Stimulated activated CD8-positive, alpha-beta memory T cell treated with anti-CD3 and anti-CD28 coated beads, Interleukin-2, amount 100 ng/mL, for 48 hours (primary cell): ENCODE measurements around the gene PHLDA2.

Experiments
- DNase-seq, 2 donors: peaks; one replicate each; pipeline ENCODE4 v3.0.0-alpha.2; 2020; ENCODE audit warnings: low read depth in 2 of 2

The PHLDA2 gene

DNA sequence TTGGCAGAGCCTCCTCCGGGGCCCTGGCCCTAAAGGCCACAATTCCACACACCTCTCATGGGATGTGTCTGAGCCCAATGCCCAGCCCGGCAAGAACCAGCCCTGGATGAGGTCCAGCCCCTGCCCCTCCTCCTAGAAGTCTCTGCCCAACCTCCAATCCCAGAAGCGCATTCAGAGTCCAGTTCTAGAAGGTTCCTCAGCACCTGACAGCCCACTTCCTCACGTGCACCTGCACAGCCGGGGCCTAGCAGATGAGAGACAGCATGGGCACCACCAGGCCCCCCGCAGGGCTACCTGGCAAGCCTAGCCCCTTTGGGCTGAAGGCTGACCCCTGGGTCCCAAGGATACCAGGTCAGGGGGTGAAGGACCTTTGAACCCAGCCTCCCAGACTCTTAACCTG, 32.2 kb downstream of the PHLDA2 start:
- DNase-seq = no peak

DNA sequence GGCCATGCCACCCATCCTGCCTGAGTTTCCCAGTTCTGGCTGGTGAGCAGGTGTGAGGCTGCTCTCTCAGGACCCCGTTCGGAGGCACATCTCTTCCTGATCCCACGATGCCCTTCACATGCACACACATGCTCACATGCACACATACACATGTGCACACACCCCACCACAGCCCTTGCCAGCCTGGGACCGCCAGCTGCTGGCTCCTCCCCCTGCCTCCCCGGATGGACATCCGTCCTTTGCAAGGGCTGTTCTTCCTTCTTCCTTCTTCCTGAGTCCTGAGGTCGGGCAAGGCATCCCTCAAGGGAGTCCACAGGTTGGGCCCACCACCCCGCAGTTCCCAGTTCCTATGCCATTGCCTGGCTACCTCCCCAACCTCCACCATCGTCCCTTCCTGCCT, 33.2 kb downstream of the PHLDA2 start:
- no peak for DNase-seq

DNA sequence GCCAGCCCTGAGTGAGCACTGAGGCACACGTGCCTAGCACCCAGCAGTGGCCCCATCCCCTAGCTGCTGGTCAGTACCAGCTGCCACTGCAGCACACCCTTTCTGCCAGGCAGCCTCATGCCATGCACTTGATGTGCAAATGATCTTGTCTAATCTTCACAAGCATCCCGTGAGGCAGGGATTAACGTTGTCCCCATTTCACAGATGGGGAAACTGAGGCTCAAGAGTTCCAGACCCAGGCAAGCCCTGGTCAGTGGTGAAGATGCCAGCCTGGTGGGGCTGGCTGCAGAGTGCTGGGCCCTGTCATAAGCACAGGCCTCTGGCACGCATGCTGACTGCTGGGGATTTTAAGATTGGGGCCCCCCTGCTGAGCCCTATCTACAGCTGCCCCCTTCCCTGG, 35.3 kb downstream of the PHLDA2 start:
- no peak for DNase-seq

DNA sequence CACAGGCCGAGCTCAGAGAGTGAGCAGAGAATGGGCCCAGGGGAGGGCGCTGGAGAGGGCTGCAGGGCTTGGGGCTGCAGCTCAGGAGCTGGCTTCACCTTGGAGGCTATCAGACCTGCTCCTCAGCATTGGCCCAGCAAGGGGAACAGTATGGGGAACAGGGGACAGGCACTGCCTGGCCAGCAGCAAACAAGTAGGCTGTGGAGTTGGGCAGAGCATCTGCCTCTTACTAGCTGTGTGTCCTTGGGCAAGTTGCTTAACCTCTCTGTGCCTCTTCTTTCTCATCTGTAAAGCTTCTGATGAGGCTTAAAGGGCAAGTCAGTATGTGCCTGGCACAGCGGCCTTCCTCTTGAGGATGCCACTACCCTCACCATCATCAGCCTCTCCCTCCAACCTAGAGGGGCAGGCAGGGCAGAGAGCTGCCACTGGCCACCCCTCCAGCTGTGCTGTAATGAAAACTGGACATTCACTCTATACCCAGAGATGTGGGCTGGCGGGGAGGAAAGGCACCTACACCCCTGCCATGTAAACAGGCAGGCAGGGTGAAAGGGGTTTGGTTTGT, 36.2 kb downstream of the PHLDA2 start:
- DNase-seq = peak in 1 of 2 donors; percentile 33

DNA sequence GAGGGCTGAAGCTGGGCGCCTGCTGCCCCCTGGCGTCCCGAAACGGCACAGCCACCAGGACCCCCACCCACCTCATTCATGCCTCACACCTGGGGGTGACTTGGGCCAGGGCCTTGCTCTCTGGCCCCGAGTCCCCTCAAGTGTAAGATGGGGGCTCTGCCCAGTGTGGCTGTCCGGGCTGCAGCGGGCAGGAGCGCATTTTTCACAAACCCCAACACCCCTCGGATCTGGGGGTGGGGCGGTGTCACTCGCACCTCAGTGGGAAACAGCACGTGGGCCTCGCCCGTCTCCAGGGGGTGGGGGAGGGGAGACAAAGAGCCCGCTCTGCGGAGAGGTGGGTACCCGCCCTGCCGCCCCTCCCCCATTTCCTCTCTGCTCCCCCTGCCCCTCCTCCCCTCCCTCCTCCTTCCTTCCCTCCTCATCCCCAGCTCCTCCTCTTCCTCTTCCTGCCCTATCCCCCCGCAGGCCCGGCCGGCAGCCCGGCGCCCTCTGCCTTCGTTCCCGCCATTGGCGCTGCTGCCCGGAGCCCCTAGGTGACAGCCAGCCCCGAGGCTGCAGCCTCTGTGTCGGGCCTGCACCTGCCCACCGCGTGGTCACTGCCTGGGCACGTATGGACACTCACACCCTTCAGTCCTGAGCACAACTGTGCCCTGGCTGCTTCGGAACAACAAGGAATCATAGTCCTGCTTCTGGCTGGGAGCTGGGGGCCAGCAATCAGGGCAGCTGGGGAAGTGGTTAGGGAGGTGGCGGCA, 36.8 kb downstream of the PHLDA2 start:
- DNase-seq = peak in 1 of 2 donors; percentile 39

DNA sequence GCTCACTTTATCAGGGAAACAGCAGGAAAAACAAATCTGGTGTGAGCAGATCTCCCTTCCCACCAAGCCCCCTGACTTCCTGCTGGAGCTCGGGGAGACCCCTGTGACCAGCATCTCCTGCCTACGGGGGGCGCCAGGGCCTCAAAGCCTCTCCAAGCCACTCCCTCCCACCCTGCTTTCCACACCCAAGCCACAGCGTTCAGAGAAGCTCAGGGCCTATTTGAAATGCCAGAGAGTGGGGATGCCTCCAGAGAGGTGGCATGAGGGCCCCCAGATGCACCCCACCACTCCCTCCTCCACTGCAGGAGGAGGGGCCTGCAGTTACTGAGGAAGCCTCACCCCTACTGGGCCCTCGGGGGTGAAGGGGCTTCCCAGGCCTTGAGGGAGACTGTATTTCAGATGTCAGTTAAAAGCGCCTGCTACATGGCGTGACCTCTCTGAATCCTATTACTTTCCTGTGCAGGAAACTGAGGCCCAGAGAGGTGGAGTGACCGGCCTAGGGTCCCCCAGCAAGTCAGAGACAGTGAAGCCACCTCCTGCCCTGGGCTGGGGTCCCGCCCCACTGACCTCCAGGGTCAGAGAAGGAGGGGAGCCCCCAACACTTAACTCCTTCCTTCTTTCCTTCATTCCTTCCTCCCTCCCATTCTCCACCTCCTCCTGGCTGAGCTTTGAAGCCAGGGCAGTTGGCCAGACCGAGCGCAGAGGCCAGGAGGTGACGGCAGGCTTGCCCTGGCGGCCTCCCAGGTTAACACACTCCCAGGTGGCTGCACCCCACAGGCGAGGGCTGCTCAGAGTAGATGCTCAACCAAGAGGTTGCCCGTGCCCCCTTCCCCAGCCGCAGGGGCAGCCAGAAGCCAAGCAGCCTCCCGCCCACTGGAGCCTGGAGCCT, 37.6 kb downstream of the PHLDA2 start:
- DNase-seq = peak in 1 of 2 donors; percentile 39

DNA sequence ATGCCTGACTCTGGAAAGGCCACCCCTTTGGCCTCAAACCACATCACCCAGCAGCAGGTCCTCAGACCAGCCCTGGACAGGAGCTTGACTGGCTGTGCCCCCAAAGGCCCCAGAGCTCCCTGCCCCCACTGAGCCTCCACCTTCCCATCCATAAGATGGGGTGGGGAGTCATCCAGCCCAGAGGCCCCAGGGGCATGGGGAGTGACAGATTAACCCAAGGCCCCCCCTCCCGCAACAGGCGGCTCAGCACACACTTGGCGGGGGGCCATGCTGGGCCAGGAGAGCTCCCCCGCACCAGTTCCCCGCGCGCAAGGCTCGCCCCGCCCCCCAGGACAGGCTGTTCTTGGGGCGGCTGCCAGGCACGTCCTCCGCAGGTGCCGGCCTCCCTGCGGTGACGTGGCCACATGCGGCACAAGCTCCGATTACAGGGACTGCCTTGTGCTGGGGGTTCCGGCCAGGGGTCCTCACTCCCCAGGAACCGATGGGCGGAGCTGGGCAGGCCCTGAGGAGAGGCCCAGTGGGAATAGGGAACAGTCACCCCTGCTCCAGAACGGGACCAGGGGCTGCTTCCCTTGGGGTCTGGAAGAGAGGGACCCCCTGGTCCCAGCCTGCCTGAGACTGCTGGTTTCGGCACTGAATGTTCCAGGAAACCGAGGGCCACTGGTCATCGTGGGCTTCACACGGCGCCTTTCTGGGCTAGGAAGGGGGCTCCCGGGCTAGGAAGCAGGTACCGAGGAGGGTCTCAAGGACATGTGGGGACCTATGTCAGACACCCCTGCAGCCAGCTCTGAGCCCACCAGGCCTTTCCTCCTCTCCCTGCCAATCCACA, 38.5 kb downstream of the PHLDA2 start:
- no peak for DNase-seq

DNA sequence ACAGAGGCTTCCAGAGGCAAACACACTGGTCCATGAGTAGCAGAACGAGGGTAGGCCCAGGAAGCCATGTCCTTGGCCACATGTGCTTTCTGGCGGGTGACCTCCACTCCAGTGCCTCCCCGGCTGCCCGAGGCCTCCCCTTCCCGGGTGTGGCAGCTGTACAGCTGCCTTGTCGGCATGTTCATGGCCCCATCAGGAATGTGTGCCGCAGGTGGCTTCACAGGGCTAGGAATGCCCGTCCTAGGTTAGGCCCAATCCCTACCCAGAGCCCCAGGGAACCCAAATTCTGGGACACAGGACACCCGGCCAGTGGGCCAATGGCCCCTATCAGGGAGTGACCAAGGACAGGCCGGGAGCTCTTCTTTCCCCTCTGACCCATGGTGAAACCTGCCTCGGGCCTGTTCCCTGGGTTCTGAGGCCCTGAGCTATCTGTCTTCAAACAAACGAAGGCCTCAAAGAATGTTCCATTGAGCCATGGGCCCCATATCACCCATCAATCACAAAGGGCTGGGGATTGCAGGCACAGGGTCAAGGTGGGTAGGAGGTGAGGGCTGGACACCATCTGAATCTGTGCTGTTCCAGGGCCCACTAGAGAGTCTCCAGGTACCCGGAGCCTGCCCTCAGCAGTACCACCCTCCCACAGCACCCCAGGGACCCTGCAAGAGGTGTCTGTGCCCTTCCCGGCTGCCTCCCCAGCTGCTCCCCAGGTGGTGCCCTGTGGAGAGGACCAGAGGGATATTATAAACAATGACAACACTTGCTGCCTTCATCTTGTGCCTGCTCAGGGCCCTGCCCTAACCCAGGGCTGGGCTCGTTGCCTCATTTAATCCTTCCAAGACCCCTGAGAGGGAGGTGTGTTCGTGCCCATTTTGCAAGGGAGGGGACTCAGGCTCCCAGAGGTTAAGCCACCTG, 39.6 kb downstream of the PHLDA2 start:
- no peak for DNase-seq

DNA sequence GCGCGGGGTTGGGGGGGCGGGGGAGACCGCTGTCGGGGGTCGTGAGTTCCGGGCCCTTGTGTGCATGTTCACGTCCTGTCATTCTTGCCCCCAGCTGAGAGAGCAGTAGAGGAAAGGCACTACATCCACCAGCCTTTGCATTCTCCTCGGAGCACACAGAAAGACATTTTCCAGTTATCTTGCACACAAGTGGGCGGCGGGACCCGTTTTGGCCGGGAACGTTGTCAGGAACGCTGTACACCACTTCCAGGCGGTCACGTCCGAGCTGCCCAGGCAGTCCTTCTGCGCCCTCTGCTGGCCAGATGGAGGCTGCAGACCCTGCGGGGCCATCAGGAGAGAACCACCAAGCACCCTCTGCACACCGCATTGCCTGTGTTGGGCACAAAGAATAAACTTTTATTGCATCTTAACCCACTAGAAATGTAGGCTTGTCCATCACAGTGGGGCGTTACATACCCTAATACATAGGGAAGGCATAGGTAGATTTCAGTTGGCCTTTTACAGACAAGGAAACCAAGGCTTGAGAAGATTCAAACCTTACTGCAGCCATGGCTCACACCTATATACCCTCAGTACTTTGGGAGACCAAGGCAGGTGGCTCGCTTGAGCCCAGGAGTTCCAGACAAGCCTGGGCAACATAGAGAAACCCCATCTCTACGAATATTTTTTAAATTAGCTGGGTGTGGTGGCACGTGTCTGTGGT, 40.8 kb downstream of the PHLDA2 start:
- peak; percentile 82 for DNase-seq

DNA sequence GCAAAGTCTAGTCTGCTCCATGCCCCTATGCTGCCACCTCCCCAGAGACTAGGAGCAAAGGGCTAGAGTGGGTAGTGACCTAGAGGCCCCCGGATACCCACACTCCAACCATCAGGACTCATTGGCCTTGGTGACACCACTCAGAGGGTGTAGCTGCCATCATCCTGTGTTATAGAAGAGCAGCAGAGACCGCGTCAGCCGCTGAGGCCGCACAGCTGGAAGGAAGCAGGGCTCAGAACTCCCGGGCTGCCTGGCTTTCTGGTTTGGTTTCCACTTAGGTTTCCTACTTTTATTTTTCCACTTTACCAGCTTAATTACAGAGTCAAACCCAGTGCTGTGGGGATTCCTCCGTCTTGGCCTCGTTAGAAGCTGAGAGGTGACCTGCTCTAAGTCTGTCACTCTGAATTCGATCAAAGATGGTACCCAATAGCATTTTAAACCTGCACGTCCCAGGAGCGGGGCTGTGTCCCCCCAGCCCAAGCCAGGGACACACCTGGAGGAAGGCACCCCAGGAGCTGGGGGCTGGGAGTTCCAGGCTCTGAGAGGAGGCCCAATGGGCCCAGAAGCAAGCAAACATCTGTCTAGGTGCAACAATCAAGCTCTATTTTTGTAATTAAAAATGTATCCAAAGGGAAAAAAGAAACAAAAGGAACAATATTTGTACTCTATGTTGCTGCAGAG, 41.6 kb downstream of the PHLDA2 start:
- DNase-seq = no peak

DNA sequence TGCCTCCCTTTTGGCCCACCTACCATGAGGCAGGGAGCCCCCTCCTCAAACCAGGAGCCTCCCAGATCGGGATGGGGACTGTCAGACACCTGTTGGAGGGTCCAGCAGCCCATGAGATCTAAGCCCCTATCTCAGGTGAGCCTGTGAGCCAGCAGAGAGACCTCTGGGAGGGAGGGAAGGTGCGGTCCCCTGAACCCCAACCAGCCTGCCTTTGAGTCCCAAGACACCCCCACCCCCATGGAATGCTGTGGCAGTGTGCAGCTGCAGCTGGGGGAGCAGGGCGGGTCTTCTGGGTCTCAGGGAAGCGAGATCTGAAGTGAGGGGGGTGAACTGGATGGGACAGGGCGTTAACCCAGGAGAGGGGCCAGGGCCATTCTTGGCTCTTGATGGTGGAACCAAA, 42.3 kb downstream of the PHLDA2 start:
- no peak for DNase-seq

DNA sequence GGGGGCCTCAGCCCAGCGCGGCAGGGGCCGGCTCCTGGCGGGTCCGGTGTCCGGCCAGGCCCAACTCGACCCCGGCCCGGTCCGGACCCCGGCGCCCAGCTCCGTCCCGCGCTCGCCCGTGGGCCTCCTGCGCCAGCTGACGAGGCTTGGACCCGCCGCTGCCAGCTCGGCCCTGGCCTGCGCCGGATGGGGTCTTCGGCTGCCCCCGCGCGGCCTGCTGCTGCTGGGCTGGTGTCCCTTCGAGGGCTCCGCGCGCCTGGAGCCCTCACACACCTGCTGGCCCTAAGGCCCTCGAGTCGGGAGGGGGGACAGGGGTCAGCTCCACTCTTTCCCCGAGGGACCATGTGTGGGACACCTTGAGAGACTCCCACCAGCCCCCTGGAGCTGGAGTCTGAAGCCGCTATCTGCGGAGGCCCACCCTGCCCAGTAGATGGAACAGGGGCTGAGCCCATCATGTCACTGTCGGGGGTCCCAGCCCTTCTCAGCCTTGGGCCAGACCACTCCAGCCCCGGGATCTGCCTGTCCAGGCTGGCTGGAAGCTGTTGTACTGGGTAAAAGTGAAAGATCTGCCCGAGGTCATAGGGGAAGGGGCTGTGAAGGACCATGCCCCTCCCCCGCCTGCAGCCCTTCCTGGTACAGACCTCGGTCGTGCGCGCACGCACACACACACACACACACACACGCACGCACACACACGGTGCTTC, 42.9 kb downstream of the PHLDA2 start:
- no peak for DNase-seq

DNA sequence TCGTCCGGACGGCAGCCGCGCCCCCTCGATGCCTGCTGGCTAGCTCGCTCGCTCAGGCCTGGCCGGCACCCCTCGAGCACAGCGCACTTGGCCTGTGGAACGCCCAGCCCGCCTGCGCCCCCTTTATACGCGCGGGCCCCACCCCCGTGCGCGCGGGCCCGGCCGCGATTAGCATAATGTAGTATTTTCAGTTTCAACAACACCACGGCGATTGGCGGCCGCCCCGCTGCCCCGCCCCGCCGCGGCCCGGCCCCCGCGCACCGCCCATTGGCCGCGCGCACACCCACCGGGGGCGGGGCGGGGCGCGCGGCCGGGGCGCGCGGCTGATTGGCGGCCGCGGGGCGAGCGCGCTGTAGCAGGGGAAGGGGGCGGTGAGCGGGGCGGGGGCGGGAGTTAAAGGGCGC, 43.5 kb downstream of the PHLDA2 start, which contains the start of gene CDKN1C:
CDKN1C (minus strand) TSS at position 98 of the 404 bp plus-strand sequence. CDS start 319 bp downstream, outside the sequence.
- DNase-seq = peak; percentile 60 to 73

DNA sequence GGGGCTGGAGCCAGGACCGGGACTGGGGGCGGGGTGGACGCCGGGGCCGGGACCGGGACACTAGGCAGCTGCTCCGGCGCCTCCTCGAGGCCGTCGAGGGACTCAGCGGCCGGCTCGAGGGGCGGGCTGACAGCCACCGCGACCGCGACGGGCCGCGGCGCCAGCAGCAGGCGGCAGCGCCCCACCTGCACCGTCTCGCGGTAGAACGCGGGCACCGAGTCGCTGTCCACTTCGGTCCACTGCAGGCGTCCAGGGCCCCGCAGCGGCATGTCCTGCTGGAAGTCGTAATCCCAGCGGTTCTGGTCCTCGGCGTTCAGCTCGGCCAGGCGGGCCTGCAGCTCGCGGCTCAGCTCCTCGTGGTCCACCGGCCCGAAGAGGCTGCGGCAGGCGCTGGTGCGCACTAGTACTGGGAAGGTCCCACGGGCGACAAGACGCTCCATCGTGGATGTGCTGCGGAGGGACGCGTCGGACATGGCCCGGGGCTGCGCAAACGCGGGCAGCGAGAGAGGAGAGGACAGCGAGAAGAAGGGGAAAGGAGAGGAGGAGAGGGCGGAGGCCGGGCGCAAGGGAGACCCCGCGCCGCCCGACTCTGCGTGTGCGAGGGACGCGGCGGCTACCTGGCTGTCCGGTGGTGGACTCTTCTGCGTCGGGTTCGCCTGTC, 44.1 kb downstream of the PHLDA2 start:
- no peak for DNase-seq

DNA sequence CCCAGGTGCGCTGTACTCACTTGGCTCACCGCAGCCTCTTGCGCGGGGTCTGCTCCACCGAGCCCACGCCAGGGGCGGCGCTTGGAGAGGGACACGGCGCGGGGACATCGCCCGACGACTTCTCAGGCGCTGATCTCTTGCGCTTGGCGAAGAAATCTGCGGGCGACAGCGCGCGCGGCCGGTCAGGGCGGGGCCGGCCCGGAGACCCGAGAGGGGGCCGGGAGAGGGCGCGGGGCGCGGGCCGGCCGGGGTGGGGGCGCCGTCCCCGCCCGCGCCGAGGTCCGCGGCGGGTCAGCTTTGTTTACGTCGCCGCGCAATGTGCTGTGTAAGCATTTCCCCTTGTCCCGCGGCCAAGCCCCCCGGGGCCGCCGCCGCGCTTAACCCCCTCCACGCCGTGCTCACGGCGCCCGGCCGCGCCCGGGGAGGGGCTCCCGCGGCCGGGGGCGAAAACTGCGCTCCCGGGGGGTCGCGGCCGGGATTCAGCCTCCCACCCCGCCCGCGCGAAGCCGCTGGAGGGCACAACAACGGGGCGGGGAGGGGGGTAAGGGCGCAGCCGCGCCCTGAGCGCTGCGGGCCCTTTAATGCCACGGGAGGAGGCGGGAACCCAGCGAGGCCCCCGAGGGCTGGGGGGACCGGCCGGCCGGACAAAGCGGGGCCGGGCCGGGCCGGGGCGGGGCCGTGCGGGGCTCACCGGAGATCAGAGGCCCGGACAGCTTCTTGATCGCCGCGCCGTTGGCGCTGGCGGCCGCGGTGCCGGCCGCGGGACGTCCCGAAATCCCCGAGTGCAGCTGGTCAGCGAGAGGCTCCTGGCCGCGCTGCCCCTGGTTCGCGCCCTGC, 45.0 kb downstream of the PHLDA2 start:
- no peak for DNase-seq

DNA sequence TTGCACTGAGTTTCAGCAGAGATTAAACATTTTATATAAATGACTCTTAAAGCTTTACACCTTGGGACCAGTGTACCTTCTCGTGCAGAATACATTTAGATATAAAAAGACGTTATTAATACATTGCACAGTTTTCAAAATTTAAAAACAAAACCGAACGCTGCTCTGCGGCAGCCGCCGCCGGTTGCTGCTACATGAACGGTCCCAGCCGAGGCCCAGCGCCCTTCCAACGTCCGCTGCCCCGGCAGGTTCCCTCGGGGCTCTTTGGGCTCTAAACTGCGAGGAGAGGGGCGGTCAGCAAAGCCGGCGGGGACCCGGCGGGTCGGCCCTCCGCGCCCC, 45.6 kb downstream of the PHLDA2 start:
- DNase-seq = no peak

DNA sequence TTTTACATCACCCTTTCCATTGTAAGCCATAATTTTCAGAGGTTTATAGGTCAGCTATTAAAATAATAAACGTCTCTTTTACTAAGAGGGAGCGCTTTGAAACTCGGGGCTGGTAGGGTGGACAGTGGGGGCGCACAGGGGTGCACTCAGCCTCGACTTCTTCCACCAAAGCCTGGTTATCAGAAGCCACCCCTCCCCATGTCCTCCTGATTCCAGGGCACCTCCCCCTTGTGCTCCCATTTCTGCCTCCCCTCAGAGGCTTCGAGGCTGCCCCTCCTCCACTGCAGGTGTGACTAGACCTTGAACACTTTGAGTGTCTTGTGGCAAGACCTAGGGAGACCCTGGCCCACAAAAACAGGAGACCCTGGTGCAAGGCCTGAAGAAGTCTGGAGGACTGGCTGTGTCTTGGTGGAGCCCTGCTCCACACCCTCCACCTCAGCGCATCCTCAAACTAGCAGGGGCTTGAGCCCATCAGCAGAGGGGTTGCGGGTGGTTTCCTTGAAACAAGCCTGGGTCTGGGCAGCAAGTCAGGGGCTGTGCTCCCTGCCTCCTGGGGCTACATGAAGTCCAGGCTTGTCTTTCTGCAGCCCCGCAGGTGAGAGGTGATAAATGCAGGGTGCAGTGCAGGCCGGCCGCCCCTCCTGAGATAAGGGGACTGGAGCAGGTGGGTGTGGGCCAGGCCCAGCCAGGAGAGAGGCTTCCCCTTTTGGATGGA, 46.7 kb downstream of the PHLDA2 start:
- no peak for DNase-seq
